Measurements from ENCODE around the gene TOPBP1. TPM values are rescaled to one million over a fixed set of nuclear protein-coding genes. Genes with fewer than 3 reads are reported as not detected.

Gene TOPBP1
- total RNA-seq, 1 donor from 2014 or later: 23.9 TPM

DNA sequence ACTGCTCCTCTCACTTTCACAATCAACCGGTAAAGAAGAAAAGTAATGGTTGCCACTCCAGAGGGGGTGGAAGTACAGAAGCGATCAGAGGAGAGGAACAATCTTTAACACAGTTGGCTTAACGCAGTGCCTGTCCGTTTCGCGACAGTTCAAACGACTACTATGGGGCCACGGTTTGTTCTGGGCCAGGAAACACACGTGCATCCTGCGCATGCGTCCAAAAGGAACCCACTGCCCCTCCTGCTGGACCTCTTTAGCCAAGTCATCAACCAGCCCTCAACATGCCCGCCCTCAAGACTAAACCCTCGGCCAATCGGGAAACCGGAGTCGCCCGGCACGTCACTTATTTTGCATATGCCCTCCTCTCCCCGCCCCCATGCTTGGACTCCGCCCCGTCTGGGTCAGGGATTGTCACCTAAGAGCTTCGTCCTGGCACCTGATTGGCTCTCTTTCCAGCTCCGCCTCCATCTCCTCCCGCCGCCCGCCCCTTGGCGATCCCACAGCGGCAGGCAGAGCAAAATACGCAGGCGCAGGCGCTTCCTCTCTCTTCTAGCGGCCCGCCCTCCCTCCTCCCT is 88.6 kb downstream of the TOPBP1 start:
- DNase-seq (ENCODE audit: low read depth): peak; percentile 100

DNA sequence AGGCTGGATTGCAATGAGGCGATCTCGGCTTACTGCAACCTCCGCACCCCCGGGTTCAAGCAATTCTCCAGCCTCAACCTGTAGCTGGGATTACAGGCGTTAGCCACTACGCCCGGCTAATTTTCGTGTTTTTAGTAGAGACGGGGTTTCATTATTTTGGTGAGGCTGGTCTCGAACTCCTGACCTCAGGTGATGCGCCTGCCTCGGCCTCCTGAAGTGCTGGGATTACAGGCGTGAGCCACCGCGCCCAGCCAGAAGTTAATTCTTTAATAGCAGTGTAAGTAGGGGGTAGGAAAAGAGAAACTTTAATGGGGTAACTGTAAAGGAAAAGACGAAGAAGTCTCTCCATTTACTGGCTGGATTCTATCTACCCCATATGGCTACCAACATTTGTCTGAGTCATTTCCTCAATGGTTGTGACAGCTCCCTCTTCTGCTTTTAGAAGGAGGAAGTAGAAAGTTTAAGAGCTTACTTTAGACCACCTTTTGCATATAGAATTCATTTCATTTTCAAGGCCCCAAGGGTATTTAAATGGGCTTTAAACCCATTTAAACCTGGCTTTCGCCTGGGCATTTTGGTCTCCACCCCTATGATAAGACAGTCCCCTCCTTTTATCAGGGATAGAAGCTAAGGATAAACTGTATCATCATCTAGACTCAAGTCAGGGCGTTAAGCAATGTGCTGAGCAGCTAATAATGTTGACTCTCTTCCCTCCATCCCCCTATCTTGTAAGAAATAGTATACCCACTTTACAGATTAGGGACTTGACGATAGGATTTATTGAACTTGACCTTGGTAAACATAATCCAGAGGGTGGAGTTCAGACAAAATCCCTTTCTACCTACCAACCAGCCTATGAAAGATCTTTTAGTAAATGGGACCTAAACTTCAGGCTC is 89.3 kb downstream of the TOPBP1 start:
- H3K4me1 ChIP-seq (ENCODE audit: insufficient read depth, low read length): peaks cover 56% of the 10 kb centered on the region
- Mint-ChIP-seq H3K36me3 (ENCODE audit: low read depth, unreplicated experiment) (peaks cover 14% of the 10 kb centered on the region), H3K27me3 (ENCODE audit: low read depth, unreplicated experiment) (no peaks in the 10 kb centered on the region), H3K4me3 (ENCODE audit: unreplicated experiment) (peak overlapping the region; percentile 86), H3K9me3 (ENCODE audit: unreplicated experiment) (no peaks in the 10 kb centered on the region), H3K4me1 (ENCODE audit: low read depth, unreplicated experiment) (peaks cover 47% of the 10 kb centered on the region), H3K27ac (ENCODE audit: unreplicated experiment) (peak overlapping the region; percentile 96)
- DNase-seq (ENCODE audit: low read depth) (no peak), FAIRE-seq (no peak)
- H3K4me2 ChIP-seq (ENCODE audit: low read length): peak overlapping the region; percentile 62
- H3K27me3 ChIP-seq (ENCODE audit: insufficient read depth, low read length): no peaks in the 10 kb centered on the region
- peak overlapping the region; percentile 34 for H3K4me3 ChIP-seq (ENCODE audit: insufficient read depth, low read depth, low read length)
- H4K20me1 ChIP-seq (ENCODE audit: insufficient read depth, low read length): peaks cover 30% of the 10 kb centered on the region
- H3K36me3 ChIP-seq (ENCODE audit: insufficient read depth, low read length): peaks cover 10% of the 10 kb centered on the region
- H3K79me2 ChIP-seq (ENCODE audit: insufficient read depth, low read length): peaks cover 30% of the 10 kb centered on the region
- peak overlapping the region; percentile 81 for H3K27ac ChIP-seq (ENCODE audit: low read depth, low read length)
- H3K9me3 ChIP-seq (ENCODE audit: insufficient read depth, low read depth, low read length): no peaks in the 10 kb centered on the region
- H2AFZ ChIP-seq (ENCODE audit: low read depth, low read length): peak overlapping the region; percentile 45
- TF ChIP-seq, protein P1, sequence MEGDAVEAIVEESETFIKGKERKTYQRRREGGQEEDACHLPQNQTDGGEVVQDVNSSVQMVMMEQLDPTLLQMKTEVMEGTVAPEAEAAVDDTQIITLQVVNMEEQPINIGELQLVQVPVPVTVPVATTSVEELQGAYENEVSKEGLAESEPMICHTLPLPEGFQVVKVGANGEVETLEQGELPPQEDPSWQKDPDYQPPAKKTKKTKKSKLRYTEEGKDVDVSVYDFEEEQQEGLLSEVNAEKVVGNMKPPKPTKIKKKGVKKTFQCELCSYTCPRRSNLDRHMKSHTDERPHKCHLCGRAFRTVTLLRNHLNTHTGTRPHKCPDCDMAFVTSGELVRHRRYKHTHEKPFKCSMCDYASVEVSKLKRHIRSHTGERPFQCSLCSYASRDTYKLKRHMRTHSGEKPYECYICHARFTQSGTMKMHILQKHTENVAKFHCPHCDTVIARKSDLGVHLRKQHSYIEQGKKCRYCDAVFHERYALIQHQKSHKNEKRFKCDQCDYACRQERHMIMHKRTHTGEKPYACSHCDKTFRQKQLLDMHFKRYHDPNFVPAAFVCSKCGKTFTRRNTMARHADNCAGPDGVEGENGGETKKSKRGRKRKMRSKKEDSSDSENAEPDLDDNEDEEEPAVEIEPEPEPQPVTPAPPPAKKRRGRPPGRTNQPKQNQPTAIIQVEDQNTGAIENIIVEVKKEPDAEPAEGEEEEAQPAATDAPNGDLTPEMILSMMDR (IDR thresholded peaks at IDR 0.05; ENCODE audit: insufficient read depth, low read depth, low read length): no peak
- no peak for TF ChIP-seq EZH2 (IDR thresholded peaks at IDR 0.05; ENCODE audit: insufficient read depth, low read length)
- peak overlapping the region; percentile 66 for H3K9ac ChIP-seq (ENCODE audit: low read length)

More for the DNA sequence above, 88.6 kb downstream of the TOPBP1 start:
- Histone ChIP-seq H3K9ac (ENCODE audit: low read length) (peak overlapping the region; percentile 91), H3K4me1 (ENCODE audit: insufficient read depth, low read length) (peaks cover 57% of the 10 kb centered on the region), H3K36me3 (ENCODE audit: insufficient read depth, low read length) (peaks cover 17% of the 10 kb centered on the region), H3K27ac (ENCODE audit: low read depth, low read length) (peak overlapping the region; percentile 91), H3K9me3 (ENCODE audit: insufficient read depth, low read depth, low read length) (no peaks in the 10 kb centered on the region), H4K20me1 (ENCODE audit: insufficient read depth, low read length) (peaks cover 37% of the 10 kb centered on the region), H3K27me3 (ENCODE audit: insufficient read depth, low read length) (no peaks in the 10 kb centered on the region), H3K79me2 (ENCODE audit: insufficient read depth, low read length) (peaks cover 38% of the 10 kb centered on the region), H2AFZ (ENCODE audit: low read depth, low read length) (peak overlapping the region; percentile 45), H3K4me2 (ENCODE audit: low read length) (peak overlapping the region; percentile 88), H3K4me3 (ENCODE audit: insufficient read depth, low read depth, low read length) (peak overlapping the region; percentile 93)
- H3K36me3 Mint-ChIP-seq (ENCODE audit: low read depth, unreplicated experiment): peaks cover 20% of the 10 kb centered on the region
- peak overlapping the region; percentile 96 for H3K27ac Mint-ChIP-seq (ENCODE audit: unreplicated experiment)
- H3K4me3 Mint-ChIP-seq (ENCODE audit: unreplicated experiment): peak overlapping the region; percentile 86
- FAIRE-seq: peak; percentile 82
- TF ChIP-seq, protein P1 (IDR thresholded peaks at IDR 0.05; ENCODE audit: insufficient read depth, low read depth, low read length): no peak
- H3K9me3 Mint-ChIP-seq (ENCODE audit: unreplicated experiment): no peaks in the 10 kb centered on the region
- H3K27me3 Mint-ChIP-seq (ENCODE audit: low read depth, unreplicated experiment): no peaks in the 10 kb centered on the region
- peaks cover 49% of the 10 kb centered on the region for H3K4me1 Mint-ChIP-seq (ENCODE audit: low read depth, unreplicated experiment)
